Measurements from ENCODE around the gene CHST7.

Gene CHST7

GRCh38 chrX:46572340-46572936 is 1.1 kb upstream of the CHST7 start:
- DNase-seq, result no peak

DNA sequence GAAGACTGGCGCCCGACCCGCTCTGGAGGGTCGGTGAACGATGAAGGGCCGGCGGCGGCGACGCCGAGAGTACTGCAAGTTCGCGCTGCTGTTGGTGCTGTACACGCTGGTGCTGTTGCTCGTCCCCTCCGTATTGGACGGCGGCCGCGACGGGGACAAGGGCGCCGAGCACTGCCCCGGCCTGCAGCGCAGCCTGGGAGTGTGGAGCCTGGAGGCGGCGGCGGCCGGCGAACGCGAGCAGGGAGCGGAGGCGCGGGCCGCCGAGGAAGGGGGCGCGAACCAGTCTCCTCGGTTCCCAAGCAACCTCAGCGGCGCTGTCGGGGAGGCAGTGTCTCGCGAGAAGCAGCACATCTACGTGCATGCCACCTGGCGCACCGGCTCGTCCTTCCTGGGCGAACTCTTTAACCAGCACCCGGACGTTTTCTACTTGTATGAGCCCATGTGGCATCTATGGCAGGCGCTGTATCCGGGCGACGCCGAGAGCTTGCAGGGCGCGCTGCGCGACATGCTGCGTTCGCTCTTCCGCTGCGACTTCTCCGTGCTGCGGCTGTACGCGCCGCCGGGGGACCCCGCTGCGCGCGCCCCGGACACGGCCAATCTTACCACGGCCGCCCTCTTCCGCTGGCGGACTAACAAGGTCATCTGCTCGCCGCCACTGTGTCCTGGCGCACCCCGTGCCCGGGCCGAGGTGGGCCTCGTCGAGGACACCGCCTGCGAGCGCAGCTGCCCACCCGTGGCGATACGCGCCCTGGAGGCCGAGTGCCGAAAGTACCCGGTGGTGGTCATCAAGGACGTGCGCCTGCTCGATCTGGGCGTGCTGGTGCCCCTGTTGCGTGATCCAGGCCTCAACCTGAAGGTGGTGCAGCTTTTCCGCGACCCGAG is 568 bp downstream of the CHST7 start:
- DNase-seq, result peak; percentile 76

- DNase-seq, result peak; percentile 68
These were observed 1.3 kb downstream of the CHST7 start for GRCh38 chrX:46574774-46575381.

DNA sequence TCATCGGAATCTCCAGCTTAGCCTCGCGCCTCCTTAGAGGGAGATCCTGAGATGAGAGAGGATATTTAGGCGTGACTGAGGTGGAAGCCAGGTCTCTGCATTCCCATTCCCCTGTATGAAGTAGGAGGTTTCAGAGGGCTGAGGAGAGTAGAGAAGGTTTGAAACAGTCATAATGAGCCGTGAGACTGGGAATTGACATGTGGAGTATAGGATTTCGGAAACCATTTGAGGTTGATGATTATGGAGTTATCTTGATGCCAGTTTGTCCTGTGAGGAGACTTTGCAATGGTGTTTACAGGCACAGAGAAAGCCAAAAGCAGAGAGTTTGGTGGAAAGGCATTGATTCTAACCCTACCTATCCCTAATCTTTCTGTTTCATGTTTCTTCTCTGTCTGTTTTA is 2.0 kb downstream of the CHST7 start:
- no peak for DNase-seq

- DNase-seq, result no peak
These were observed 2.4 kb downstream of the CHST7 start for GRCh38 chrX:46575991-46576392.

- no peak for DNase-seq
These were observed 2.9 kb downstream of the CHST7 start for GRCh38 chrX:46576458-46576857.

- DNase-seq, result no peak
These were observed 3.8 kb downstream of the CHST7 start for GRCh38 chrX:46577221-46578005.

DNA sequence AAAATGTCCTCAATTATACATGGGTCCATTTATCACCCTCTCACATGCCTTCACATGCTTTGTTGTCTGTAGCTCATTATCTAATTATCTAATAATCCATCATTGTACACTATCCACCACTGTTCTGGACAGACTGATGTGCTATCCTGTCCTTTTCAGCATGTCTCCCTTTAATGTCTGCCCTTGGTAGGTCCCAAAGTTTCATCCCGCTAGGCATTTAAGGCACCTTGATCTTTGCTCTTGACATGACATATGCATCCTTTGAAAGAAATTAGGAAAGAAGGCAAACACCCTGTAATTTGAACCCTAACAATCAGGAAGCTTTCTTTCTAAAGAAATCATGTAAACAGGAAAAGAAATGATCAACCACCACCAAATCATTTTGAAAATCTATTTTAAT is 5.7 kb downstream of the CHST7 start:
- no peak for DNase-seq

GRCh38 chrX:46580613-46581012 is 7.0 kb downstream of the CHST7 start:
- no peak for DNase-seq

GRCh38 chrX:46582325-46582724 is 8.8 kb downstream of the CHST7 start:
- DNase-seq, result no peak

DNA sequence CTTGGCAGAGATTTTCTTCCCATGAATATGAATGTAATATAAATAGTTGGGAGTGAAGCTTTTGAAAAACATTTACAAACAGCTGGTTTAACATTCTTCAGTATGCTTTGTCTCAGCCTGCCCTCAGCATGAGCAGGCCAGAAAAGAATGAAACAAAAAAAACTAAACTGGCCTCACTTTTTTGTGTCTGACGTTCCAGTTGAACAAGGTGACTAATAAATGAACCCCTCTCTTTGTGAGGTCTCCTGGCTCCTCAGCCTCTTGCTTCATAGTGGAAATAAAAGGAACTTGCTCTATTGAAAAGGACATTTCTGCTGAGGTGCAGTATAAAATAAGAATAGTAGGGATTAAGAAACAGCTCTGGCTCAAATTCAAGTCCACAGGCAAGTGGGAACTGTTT is 9.4 kb downstream of the CHST7 start:
- DNase-seq, result no peak

- no peak for DNase-seq
These were observed 11.2 kb downstream of the CHST7 start for GRCh38 chrX:46584736-46585135.

DNA sequence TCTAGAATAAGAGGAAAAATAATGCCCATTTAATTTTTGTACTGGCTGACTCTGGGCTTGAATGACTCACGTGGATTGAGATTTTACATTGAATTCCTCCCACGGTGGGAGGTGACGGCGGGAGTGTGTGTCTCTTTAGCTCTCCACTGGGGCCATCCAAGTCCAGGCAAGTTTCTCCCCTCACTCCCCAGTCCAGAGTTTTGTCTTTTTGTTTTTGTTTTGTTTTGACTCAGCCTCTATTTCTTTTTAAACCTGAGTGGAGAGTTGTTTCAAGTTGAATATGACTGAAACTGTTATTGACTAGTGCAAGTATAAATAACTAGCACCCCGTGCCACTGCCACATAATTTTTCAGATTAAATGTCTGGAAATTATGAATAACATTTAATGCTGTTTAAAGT is 13.6 kb downstream of the CHST7 start:
- no peak for DNase-seq

- no peak for DNase-seq
These were observed 14.2 kb downstream of the CHST7 start for GRCh38 chrX:46587753-46588171.

DNA sequence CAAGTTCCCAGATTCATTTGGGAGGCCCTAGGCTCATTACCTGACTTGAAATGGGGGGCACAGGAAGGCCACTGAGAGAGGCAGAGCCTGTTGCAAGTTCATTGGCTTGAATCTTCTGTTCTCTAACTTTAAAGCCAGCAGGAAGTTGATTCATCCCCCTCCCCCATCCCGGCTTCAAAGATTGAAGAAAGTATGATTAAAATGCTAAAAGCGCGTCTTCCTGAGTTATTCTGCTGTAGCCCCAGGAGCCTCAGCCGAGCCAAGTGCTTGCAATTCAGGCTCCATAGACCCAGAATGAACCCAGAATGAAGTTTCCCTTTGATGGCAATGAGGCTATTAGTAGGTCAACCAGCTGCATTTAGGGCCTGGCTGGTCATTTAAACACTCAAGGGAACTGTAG is 14.7 kb downstream of the CHST7 start:
- DNase-seq, result no peak

DNA sequence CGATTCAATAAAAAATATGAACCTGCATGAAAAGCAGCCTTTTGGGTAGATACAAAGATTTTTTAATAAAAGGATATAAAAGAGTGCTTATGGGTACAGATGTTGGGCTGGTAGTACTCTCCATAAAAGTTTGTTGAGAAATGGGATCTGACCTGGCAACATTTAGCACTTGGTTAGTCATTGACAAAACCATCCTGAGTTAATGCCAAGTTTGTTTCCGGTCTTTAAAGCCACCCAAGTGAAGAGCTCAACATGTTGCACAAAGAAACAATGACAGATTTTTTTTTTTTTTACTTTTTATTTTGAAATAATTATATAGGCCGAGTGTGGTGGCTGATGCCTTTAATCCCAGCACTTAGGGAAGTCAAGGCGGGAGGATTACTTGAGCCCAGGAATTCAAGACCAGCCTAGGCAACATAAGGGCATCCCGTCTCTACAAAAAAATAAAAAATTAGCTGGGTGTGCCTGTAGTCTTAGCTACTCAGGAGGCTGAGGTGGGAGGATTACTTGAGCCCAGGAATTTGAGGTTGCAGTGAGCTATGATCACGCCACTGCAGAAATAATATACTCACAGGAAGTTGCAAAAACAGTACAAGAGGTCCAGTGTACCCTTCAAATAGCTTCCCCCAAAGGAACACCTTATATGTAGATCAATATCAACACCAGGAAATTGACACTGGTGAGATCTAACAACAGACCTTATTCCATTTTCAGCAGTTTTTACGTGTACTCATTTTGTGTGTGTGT is 16.6 kb downstream of the CHST7 start:
- DNase-seq, result no peak

DNA sequence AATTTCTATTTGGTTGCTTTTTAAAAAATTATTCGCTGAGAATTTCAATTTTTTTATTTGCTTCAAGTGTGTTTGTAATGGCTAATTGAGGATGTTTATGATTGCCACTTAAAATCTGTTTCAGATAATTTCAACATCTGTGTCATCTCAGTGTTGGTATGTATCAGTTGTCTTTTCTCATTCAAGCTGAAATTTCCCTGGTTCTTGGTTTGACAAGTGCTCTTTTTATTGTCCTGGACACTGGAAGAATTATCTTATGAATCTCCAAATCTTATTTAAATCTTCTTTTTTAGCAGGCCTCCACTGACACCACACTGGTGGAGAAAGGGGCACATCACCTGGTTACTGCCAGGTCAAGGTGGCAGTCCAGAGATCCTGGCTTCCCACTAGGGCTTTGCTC is 21.5 kb downstream of the CHST7 start:
- no peak for DNase-seq

GRCh38 chrX:46597208-46597607 is 23.6 kb downstream of the CHST7 start:
- DNase-seq, result no peak

DNA sequence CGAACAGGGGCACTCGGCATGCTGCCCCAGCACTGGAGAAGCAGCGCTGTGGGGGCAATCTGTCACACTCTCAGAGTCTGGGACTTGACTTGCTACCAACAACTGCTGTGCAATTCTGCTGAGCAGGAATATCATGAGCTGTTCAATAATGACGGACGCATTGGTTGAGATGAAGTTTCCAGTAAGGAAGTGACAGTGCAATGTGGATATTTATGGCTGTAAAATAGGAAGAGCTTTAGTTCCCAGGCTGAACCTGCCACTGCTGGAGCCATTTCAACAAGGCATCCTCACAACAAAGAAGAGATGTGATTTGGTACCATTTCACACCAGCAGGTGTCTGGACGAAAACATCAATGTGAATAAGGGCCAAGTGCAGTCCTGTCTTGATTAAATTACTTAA is 24.2 kb downstream of the CHST7 start:
- DNase-seq, result no peak

DNA sequence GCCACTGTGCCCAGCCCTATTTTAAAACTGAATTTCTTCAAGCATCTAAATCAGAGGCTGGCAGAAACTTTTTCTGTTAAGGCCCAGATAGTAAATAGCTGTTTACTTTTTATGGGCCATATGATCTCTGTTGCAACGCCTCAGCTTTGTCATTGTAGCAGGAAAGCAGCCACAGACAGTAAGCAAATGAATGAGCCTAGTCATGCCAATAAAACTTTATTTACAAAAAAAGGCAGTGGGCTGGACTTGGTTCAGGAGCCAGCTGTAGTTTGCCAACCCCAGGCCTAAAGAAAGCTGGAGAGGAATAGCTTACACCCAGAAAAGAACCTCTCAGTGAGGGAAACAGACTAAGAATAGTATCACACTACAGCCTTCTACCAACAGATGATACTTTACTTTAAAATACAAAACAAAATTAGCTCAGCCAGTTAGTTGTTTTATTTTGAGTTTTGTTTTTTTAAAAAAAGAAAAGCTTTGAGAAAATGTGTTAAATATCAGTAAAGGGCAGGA is 25.5 kb downstream of the CHST7 start:
- no peak for DNase-seq

DNA sequence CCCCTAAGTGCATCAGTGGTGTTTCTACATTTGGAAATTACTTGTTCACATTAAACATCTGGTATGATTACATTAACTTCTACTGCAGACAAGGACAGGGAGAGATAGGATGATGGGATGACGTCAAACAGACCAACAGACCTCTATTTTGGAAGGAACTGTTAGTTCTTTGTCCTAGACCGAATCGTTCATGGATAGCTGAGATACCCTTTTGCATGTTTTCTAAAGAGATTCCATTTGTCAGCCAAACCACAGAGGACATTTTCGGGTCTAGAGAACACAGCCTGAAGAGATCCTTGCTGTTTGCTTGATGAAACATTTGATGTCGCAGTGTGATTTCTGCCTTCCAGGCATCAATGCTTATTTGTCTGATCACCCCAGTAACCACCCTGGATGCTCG is 27.7 kb downstream of the CHST7 start:
- DNase-seq, result no peak

Measured in right kidney (tissue), 1 donor.